ENCODE measurements around the gene MKRN3.

Gene MKRN3

GRCh38 chr15:23565395-23566070 is at the start of gene MKRN3:
Gene MKRN3, plus strand, starts transcription at chr15:23565674. Its CDS starts 109 bp downstream, at chr15:23565783.
- TF ChIP-seq CTCF (conservative IDR thresholded peaks at IDR 0.05; ENCODE audit: low read depth, low read length) = no peak
- peak; percentile 55 for DNase-seq (ENCODE audit: low read depth)
- H3K4me3 ChIP-seq (ENCODE audit: low read length) = peak within 1 kb of the TSS; percentile 77

GRCh38 chr15:23516866-23517265 is 48.6 kb upstream of the MKRN3 start:
- DNase-seq (ENCODE audit: low read depth) = no peak
- no peak overlapping the region for H3K4me3 ChIP-seq (ENCODE audit: low read length)
- no peak for TF ChIP-seq CTCF (conservative IDR thresholded peaks at IDR 0.05; ENCODE audit: low read depth, low read length)

- DNase-seq (ENCODE audit: low read depth) = no peak
- TF ChIP-seq CTCF (conservative IDR thresholded peaks at IDR 0.05; ENCODE audit: low read depth, low read length) = no peak
- no peak overlapping the region for H3K4me3 ChIP-seq (ENCODE audit: low read length)
Observed at GRCh38 chr15:23518104-23518503, 47.4 kb upstream of the MKRN3 start.

GRCh38 chr15:23524816-23525215 is 40.7 kb upstream of the MKRN3 start:
- no peak for TF ChIP-seq CTCF (conservative IDR thresholded peaks at IDR 0.05; ENCODE audit: low read depth, low read length)
- no peak overlapping the region for H3K4me3 ChIP-seq (ENCODE audit: low read length)
- no peak for DNase-seq (ENCODE audit: low read depth)

- H3K4me3 ChIP-seq (ENCODE audit: low read length) = no peak overlapping the region
- TF ChIP-seq CTCF (conservative IDR thresholded peaks at IDR 0.05; ENCODE audit: low read depth, low read length) = no peak
- no peak for DNase-seq (ENCODE audit: low read depth)
Observed at GRCh38 chr15:23529891-23530290, 35.6 kb upstream of the MKRN3 start.

- H3K4me3 ChIP-seq (ENCODE audit: low read length) = no peak overlapping the region
- TF ChIP-seq CTCF (conservative IDR thresholded peaks at IDR 0.05; ENCODE audit: low read depth, low read length) = no peak
- DNase-seq (ENCODE audit: low read depth) = no peak
Observed at GRCh38 chr15:23532024-23532423, 33.5 kb upstream of the MKRN3 start.

GRCh38 chr15:23536659-23537058 is 28.8 kb upstream of the MKRN3 start:
- no peak for TF ChIP-seq CTCF (conservative IDR thresholded peaks at IDR 0.05; ENCODE audit: low read depth, low read length)
- no peak for DNase-seq (ENCODE audit: low read depth)

More at GRCh38 chr15:23536659-23537058, 28.8 kb upstream of the MKRN3 start:
- no peak overlapping the region for H3K4me3 ChIP-seq (ENCODE audit: low read length)

Measured in retinal pigment epithelial cell (primary cell).